ENCODE data around the gene PSTPIP2.

GRCh38 chr18:45957100-45957499, 115.0 kb downstream of the PSTPIP2 start:
- TF ChIP-seq POLR2A (IDR thresholded peaks at IDR 0.05; ENCODE audit: low read depth, low read length), result no peak
- TF ChIP-seq POLR2AphosphoS5 (IDR thresholded peaks at IDR 0.05; ENCODE audit: low read depth, low read length), result no peak
- no peak for TF ChIP-seq TAF1 (IDR thresholded peaks at IDR 0.05; ENCODE audit: borderline replicate concordance, low read depth, low read length)
